Activated T-helper 17 cell treated with anti-CD3 and anti-CD28 coated beads, Interleukin-2, amount 50 U/mL, for 72 hours (primary cell): Measurements from ENCODE around the gene TIAL1. TPM values are rescaled to one million over a fixed set of nuclear protein-coding genes. Genes with fewer than 3 reads are reported as not detected.
"Not testable (repeated sequence)": the region's sequence is repeated elsewhere in the genome, so short reads cannot be mapped to it uniquely, and the experiment has no call there.

Experiments used
- ATAC-seq: fragments of 150-1000 bp; cut with Tn5 transposase; replicated peaks from 2 replicates; pipeline ENCODE4 v1.10.0; 2021; ENCODE audit warnings: mild to moderate bottlenecking, moderate library complexity
- H3K27ac Mint-ChIP-seq: one replicate; pipeline ENCODE4 v1.8.0; 2022; ENCODE audit warnings: mixed read lengths
- H3K27me3 Mint-ChIP-seq: one replicate; pipeline ENCODE4 v1.8.0; 2022; ENCODE audit warnings: mixed read lengths
- H3K36me3 Mint-ChIP-seq: one replicate; pipeline ENCODE4 v1.8.0; 2022; ENCODE audit warnings: low read depth, mild to moderate bottlenecking, mixed read lengths
- H3K4me1 Mint-ChIP-seq: one replicate; pipeline ENCODE4 v1.8.0; 2022; ENCODE audit warnings: mixed read lengths
- H3K4me3 Mint-ChIP-seq: one replicate; pipeline ENCODE4 v1.8.0; 2022; ENCODE audit warnings: mild to moderate bottlenecking, mixed read lengths
- H3K9me3 Mint-ChIP-seq: one replicate; pipeline ENCODE4 v1.8.0; 2022; ENCODE audit warnings: mixed read lengths
- total RNA-seq, 2 donors: library from RNA; stranded (reverse); gene quantifications; one replicate each; pipeline ENCODE4 v1.2.3, GENCODE V29; 2022

TIAL1 gene
- total RNA-seq, 2 donors from 2014 or later, result 195 to 202 TPM

DNA sequence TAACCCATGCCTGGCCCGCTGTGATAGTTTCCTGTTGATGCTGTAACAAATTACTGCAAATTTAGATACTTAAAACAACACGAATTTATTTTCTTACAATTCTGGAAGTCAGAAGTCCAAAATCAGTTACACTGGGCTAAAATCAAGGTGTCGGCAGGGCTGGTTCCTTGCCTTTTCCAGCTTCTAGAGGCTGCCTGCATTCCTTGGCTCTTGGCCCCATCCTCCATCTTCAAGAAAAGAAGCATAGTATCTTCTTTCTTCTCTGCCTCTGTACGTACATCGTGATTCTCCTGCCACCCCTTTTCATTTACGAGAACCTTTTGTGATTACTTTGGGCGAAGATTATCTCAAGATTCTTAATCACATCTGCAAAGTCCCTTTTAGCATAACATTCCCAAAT is 1.6 kb upstream of the TIAL1 start:
- peak overlapping the region; percentile 85 for H3K4me3 Mint-ChIP-seq

DNA sequence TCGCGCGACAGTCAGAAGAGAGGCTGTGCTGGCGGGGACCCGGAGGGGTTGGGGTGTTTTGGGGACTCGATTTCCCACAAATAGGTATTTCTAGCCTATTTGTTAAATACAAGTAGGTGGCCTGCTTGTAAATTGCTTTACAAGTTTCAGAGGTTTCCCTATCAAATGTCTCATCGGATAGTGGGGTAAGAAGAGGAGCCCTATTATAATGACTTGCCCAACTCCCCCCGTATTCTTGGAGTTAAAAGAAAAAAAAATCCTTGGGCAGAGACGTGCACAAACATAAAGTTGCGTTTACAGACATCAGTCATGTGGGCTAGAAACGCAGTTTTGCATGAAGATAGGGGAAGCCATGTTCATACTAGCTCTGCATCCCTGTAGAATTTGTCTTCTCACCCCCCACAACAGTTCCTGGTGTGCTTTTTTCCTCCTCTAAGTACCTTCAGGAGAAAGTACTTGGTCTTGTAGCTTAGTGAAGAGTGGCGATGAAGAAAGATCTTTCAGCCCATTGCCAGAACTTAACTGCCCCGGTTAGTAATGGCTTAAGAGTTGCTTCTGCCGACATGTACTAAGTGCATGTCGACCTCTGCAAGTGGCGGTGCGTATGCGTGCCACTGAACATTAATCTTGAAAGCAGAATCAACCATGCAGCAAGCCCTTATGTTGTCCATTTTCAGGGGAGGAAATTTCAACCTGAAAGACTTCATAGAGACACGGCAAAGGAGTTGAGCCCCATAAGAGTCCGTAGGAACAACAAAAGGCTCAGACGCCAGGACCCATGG is 832 bp upstream of the TIAL1 start:
- no peak for ATAC-seq

More for the DNA sequence above, 1.6 kb upstream of the TIAL1 start:
- Mint-ChIP-seq H3K27ac (no peak overlapping the region), H3K36me3 (peaks cover 50% of the 10 kb centered on the region), H3K9me3 (no peaks in the 10 kb centered on the region), H3K27me3 (no peaks in the 10 kb centered on the region), H3K4me1 (peaks cover 24% of the 10 kb centered on the region)
- ATAC-seq, result no peak

DNA sequence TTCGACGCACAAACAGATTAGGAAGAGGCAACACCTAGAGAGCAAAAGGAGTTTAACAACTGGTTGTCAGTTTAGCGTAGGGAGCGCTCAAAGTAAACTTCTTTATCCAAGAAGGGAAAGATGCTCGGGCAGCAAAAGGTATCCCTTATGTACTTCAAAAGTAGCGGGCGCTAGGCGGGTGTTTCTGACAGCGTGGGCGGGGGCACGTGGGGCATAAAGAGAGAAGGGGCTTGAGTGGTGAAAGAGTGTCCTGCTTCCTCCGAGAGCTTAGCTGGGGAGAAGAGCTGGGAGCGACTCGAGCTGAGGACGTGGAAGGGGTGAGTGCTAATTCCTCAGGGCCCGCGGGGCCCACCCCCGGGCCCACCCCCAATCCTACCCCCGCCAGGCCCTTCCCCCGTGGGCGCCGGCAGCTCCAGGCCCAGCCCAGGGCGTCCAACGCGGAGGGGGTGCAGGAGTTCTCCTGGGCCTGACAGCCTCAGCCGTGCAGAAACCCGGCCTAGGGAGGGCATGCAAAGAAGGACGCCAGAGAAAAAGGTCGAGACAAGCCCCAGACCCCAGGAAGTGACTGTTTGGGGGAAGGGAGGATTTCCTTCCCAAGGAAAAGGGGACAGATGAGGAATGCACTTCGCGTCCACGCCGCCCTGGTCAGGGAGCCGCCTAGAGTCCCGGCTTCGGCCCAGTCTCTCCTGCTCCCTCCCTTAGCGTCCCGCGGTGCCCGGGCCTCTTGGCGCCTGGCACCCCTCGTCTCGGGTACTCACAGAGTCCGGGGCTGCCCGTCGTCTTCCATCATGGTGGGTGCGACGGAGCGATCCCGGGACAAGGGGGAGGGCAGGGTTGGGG is 868 bp downstream of the TIAL1 start:
- peak; percentile 27 for ATAC-seq
- Mint-ChIP-seq H3K9me3 (no peaks in the 10 kb centered on the region), H3K4me3 (peak overlapping the region; percentile 85), H3K4me1 (peaks cover 38% of the 10 kb centered on the region), H3K27me3 (no peaks in the 10 kb centered on the region), H3K27ac (peak overlapping the region; percentile 81), H3K36me3 (peaks cover 75% of the 10 kb centered on the region)

More for the DNA sequence above, 832 bp upstream of the TIAL1 start:
- Mint-ChIP-seq H3K27me3 (no peaks in the 10 kb centered on the region), H3K4me1 (peaks cover 32% of the 10 kb centered on the region), H3K4me3 (peak overlapping the region; percentile 85), H3K27ac (peak overlapping the region; percentile 81), H3K36me3 (peaks cover 58% of the 10 kb centered on the region), H3K9me3 (no peaks in the 10 kb centered on the region)

DNA sequence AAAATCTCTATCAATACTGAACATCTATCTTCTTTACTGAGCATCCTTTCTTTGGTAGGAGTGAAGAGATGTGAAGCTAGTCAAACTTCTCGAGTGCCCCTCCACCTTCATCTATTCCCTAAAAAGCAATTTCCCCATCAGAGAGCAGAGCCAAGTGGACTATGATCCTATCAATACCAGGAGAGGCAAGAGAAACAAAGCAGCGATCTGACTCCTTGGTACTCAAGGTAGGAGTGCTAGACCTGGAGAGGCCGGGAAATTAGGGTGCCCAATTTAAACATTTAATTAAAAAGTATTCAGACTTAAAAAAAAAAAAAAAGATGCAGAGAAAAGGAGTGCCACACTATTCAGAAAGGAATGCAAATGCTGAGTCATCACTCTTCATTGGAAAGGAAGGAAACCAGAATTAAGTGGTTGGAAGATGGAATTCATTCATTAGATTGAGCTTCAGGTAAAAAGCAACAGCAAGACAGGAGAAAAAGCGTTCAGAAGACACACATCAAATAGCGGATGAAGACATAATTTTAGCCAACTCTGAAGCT is 1.6 kb downstream of the TIAL1 start:
- Mint-ChIP-seq H3K27me3 (no peaks in the 10 kb centered on the region), H3K27ac (peak overlapping the region; percentile 81), H3K4me3 (peak overlapping the region; percentile 85), H3K36me3 (peaks cover 82% of the 10 kb centered on the region), H3K9me3 (no peaks in the 10 kb centered on the region), H3K4me1 (peaks cover 38% of the 10 kb centered on the region)
- ATAC-seq, result no peak

DNA sequence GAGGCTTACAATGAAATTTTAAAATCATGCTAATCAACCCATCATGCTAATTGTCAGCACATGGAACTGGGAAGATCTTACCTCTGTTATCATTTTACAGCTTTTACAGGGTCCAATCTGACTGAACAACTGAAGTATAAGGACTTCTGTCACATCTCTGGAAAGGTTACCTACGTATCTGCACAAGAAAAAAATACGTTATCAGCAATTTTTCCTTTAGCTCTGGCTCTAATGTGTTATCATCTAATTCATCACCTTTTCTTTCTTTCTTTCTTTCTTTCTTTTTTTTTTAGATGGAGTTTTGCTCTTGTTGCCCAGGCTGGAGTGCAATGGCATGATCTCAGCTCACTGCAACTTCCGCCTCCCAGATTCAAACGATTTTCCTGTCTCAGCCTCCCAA is 8.7 kb downstream of the TIAL1 start:
- ATAC-seq, result no peak
- H3K36me3 Mint-ChIP-seq, result peaks cover 46% of the 10 kb centered on the region
- H3K9me3 Mint-ChIP-seq, result no peaks in the 10 kb centered on the region
- H3K27me3 Mint-ChIP-seq, result no peaks in the 10 kb centered on the region
- peaks cover 20% of the 10 kb centered on the region for H3K4me1 Mint-ChIP-seq
- H3K4me3 Mint-ChIP-seq, result no peak overlapping the region
- no peak overlapping the region for H3K27ac Mint-ChIP-seq

DNA sequence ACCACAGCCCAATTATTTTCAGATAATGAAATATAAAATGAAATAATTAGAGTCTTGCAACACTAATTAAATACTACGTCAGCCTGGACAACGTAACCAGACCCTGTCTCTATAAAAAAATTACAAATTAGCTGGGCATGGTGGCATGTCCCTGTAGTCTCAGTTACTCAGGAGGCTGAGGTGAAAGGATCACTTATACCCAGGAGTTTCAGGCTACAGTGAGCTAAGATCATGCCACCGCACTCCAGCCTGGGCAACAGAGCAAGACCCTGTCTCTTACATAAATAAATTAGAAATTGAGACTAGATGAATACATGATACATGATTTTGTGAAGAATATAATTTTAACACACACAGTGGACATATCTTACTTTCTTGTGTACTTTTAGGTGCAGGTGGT is 18.4 kb downstream of the TIAL1 start:
- no peak for ATAC-seq
- H3K4me1 Mint-ChIP-seq, result peaks cover 17% of the 10 kb centered on the region
- no peaks in the 10 kb centered on the region for H3K27me3 Mint-ChIP-seq
- no peak overlapping the region for H3K4me3 Mint-ChIP-seq
- H3K36me3 Mint-ChIP-seq, result peaks cover 93% of the 10 kb centered on the region
- no peaks in the 10 kb centered on the region for H3K9me3 Mint-ChIP-seq
- H3K27ac Mint-ChIP-seq, result no peak overlapping the region

DNA sequence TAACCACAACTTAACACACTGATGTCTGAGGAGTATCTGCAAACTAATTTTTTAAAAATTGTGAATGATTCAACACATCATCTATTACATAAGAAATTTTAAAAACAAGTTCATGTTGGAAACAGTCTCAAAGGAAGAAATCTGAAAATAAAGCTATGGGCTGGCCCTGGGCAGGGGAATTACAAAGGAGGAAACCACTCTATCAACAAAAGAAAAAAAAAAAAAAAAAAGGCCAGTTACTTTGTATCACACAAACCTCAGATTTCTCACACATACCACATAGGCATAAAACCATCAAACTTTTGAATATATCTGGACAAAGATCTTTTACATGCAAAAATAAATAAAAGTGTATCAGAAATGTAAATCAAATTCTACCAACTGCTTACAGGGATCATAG is 20.8 kb downstream of the TIAL1 start:
- H3K9me3 Mint-ChIP-seq, result no peaks in the 10 kb centered on the region
- no peaks in the 10 kb centered on the region for H3K27me3 Mint-ChIP-seq
- peaks cover 16% of the 10 kb centered on the region for H3K4me1 Mint-ChIP-seq
- H3K36me3 Mint-ChIP-seq, result peaks cover 88% of the 10 kb centered on the region
- no peak overlapping the region for H3K4me3 Mint-ChIP-seq
- H3K27ac Mint-ChIP-seq, result peak overlapping the region; percentile 31
- ATAC-seq, result peak; percentile 59

DNA sequence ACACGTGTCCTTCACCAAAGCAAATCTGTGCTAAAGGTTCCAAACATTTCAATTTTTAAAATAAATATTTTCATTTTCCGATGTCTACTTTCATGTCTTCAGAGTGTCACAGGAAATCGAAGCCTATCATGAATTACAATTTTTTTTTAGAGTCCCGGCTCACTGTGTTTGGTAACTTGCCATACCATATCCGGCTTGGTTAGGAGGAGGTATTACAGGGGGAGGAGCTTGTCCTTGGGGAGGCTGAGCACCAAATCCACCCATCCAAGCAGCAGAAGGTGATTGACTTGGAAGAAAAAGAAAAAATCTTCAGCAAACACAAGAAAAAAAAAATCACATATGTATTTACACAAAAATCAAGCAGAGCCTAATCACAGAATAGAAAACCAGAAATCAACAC is 21.3 kb downstream of the TIAL1 start:
- H3K27ac Mint-ChIP-seq, result peak overlapping the region; percentile 31
- H3K9me3 Mint-ChIP-seq, result no peaks in the 10 kb centered on the region
- peaks cover 16% of the 10 kb centered on the region for H3K4me1 Mint-ChIP-seq
- H3K27me3 Mint-ChIP-seq, result no peaks in the 10 kb centered on the region
- H3K4me3 Mint-ChIP-seq, result no peak overlapping the region
- peaks cover 86% of the 10 kb centered on the region for H3K36me3 Mint-ChIP-seq
- ATAC-seq, result peak; percentile 74

DNA sequence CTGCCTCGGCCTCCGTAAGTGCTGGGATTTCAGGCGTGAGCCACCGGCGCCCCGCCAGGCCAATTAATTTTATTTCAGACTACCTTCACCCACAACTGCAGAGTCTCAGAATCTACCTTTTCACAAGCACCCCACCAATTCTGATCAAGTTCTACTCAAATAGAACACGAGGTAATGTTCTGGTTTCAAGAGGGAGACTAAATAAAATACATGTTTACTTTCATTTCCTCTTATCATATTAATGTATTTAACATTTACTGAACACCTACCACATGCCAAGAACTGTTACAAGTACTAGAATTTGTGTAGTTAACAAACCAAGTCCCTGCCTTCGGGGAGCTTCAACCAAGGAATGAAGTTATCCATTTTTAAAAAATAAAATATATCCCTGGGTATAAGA is 28.8 kb downstream of the TIAL1 start:
- Mint-ChIP-seq H3K9me3 (no peaks in the 10 kb centered on the region), H3K27me3 (no peaks in the 10 kb centered on the region), H3K4me3 (no peak overlapping the region), H3K27ac (no peak overlapping the region), H3K4me1 (no peaks in the 10 kb centered on the region), H3K36me3 (peaks cover 15% of the 10 kb centered on the region)
- ATAC-seq, result no peak

DNA sequence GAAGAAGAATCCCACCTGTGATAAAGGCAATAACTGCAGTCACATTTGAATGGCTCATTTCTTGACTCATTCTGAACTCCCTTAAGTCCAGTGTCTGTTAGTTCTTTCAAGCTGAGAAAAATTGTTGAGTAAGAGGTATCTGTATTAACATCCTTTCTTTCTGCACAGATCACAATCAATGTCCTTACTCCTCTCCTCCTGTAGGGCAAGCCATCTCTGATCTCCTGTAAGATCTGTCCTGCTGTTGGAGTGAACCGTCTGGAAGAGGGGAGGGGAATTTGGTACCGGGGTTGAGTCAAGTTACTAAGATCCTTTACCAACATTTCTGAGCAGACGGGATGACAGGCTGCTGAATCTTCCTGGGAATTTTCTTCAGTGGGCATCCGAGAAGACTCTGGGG is 34.7 kb downstream of the TIAL1 start:
- Mint-ChIP-seq H3K9me3 (no peaks in the 10 kb centered on the region), H3K27me3 (no peaks in the 10 kb centered on the region), H3K4me3 (no peak overlapping the region), H3K36me3 (no peaks in the 10 kb centered on the region), H3K27ac (no peak overlapping the region), H3K4me1 (no peaks in the 10 kb centered on the region)
- ATAC-seq, result no peak

DNA sequence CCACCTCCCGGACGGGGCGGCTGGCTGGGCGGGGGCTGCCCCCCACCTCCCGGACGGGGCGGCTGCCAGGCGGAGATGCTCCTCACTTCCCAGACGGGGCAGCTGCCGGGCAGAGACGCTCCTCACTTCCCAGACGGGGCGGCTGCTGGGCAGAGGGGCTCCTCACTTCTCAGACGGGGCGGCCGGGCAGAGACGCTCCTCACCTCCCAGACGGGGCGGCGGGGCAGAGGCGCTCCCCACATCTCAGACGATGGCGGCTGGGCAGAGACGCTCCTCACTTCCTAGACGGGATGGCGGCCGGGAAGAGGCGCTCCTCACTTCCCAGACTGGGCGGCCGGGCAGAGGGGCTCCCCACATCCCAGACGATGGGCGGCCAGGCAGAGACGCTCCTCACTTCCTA is 37.3 kb downstream of the TIAL1 start:
- ATAC-seq, H3K4me1 Mint-ChIP-seq, H3K9me3 Mint-ChIP-seq, H3K4me3 Mint-ChIP-seq, H3K27ac Mint-ChIP-seq, H3K27me3 Mint-ChIP-seq, H3K36me3 Mint-ChIP-seq: not testable (repeated sequence)

DNA sequence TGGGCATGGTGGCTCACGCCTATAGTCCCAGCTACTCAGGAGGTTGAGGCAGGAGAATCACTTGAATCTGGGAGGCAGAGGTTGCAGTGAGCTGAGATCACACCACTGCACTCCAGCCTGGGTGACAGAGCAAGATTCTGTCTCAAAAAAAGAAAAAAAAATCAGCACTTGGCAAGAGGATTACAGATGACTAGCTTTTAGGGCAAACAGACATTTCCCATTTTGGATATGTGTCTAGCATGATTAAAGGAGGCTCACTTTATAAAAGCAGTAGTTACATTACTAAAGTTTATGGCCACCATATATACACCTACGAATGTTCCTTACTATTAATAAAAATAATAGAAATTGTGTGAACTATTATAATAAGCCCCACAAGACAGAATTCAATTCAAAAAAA is 40.7 kb downstream of the TIAL1 start:
- not testable (repeated sequence) for H3K4me3 Mint-ChIP-seq, H3K27ac Mint-ChIP-seq, H3K27me3 Mint-ChIP-seq, H3K9me3 Mint-ChIP-seq, H3K4me1 Mint-ChIP-seq, H3K36me3 Mint-ChIP-seq, ATAC-seq

DNA sequence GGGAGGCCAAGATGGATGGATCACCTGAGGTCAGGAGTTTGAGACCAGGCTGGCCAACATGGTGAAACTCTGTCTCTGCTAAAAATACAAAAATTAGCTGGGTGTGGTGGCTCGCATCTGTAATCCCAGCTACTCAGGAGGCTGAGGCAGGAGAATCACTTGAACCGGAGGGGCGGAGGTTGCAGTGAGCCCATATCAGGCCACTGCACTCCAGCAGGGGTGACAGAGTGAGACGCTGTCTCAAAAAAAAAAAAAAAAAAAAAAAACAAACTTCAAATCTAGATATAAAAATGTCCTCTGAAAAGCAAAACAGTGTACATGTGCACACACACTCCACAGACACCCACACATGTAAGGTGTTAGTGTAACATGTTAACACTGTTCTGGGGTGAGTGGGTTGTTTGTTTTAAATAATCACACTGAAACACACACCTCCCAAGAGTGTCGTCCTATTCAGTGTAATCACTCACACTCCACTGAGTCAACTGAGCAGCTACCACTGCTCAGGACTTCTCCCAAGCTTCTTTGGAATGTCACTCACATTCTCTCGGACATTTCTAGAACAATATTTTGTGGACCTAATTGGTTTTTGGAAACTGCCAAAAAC is 41.5 kb downstream of the TIAL1 start:
- Mint-ChIP-seq H3K27me3 (no peaks in the 10 kb centered on the region), H3K4me1 (no peaks in the 10 kb centered on the region), H3K9me3 (no peaks in the 10 kb centered on the region), H3K4me3 (no peak overlapping the region), H3K27ac (no peak overlapping the region), H3K36me3 (no peaks in the 10 kb centered on the region)
- no peak for ATAC-seq

DNA sequence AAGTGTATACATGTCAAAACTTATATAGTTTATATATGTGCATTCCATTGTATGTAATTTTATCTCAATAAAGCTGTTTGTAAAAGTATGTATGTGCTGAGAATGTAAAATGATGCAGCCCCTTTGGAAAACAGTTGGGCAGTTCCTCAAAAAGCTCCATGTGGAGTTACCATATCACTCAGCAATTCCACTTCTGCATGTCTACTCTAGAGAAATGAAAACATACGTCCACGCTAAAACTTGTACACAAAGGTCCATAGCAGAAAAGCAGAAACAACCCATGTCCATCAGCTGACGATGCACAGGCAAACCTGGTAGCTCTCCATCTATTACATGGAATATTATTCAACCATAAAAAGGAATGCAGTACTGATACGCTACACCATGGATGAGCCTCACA is 45.9 kb downstream of the TIAL1 start:
- Mint-ChIP-seq H3K9me3 (no peaks in the 10 kb centered on the region), H3K27me3 (no peaks in the 10 kb centered on the region), H3K4me1 (no peaks in the 10 kb centered on the region), H3K27ac (no peak overlapping the region), H3K4me3 (no peak overlapping the region), H3K36me3 (no peaks in the 10 kb centered on the region)
- no peak for ATAC-seq
